ENCODE data around the gene CCDC110.
A peak's percentile ranks its signal among the peaks of the same experiment; 100 is the strongest.

The CCDC110 gene

DNA sequence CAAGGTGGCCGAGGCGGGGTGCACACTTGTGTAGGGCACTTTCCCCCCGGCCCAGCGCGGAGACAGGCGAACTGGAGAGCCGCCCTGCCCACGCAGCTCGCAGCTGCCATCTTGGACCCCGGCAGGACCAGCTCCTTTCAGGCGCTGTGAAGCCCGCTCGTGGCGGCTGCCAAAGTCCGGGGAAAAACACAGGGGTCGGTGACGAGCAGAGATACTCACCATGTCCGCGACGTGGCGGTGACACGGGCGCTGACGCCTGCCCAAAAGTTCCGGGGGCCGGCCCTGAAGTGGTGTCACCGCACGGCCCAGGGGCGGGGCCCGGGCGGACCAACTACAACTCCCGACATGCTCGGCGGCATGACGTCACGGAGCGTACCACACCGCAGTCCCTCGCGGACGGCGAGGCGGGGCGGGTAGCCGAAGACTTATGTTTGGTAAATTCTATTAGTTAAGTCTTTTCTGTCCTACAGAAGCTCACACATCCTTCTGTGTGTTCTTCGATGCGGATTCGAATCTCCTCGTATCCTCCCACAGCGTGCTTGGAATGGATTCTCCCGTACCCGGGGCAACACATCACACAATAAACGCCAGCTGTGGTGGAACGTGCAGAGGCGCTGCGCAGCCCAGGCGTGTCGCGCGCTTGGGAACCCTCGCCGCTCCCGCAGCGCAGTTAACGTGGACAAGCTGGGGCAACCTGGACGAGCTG, 45.7 kb downstream of the CCDC110 start, which contains the start of gene UFSP2:
TSS of gene UFSP2 (minus strand) at position 318 of the 706 bp plus-strand sequence. CDS start at position 222, 96 bp downstream.
- H3K27ac Mint-ChIP-seq, result peak within 1 kb of the TSS; percentile 92 to 98 (median 95)
- peak within 1 kb of the TSS; percentile 86 to 90 (median 90) for H3K4me3 Mint-ChIP-seq
- H3K27me3 Mint-ChIP-seq (ENCODE audit: low read depth), result no peaks in the 10 kb centered on the region
- no peaks in the 10 kb centered on the region for H3K9me3 Mint-ChIP-seq
- TF ChIP-seq, protein P1, sequence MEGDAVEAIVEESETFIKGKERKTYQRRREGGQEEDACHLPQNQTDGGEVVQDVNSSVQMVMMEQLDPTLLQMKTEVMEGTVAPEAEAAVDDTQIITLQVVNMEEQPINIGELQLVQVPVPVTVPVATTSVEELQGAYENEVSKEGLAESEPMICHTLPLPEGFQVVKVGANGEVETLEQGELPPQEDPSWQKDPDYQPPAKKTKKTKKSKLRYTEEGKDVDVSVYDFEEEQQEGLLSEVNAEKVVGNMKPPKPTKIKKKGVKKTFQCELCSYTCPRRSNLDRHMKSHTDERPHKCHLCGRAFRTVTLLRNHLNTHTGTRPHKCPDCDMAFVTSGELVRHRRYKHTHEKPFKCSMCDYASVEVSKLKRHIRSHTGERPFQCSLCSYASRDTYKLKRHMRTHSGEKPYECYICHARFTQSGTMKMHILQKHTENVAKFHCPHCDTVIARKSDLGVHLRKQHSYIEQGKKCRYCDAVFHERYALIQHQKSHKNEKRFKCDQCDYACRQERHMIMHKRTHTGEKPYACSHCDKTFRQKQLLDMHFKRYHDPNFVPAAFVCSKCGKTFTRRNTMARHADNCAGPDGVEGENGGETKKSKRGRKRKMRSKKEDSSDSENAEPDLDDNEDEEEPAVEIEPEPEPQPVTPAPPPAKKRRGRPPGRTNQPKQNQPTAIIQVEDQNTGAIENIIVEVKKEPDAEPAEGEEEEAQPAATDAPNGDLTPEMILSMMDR (IDR thresholded peaks at IDR 0.05; ENCODE audit: unreplicated experiment in 3 of 3), result no peak
- peaks cover 32% of the 10 kb centered on the region for H3K4me1 Mint-ChIP-seq
- peaks cover 11% of the 10 kb centered on the region for H3K36me3 Mint-ChIP-seq (ENCODE audit: low read depth)

DNA sequence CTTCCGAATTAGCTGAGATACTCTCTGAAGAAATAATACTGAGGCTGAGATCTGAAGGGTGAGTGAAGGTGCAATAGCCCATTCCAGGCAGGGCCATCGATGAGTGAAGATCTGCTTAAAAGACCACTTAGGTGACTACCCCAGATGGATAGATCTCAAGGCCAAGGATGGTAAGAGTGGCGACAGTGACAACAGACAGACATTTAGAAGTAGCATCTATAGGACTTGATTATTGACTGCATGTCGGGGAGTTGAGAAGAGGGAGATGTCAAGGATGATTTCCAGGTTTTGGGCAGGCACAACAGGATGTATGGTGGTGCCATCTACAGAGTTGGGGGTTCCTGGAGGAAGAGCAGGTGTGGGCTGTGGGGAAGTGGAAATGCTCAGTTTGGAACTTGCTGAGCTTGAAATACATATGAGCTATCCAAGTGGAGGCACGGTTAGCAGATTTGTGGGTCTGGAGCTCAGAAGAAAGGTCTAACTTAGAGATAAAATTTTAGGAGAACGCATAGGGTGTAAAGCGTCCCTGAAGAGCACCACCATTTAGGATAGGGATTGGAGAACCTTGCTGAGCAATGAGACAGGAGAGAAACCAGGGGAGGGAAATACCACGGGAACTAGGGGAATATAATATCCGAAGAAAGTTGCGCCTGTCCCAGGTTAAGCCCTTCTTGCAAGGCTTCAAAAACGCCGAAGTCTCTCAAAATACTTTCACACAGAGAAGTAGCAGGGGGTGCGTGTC, 46.5 kb downstream of the CCDC110 start:
- Mint-ChIP-seq H3K27me3 (ENCODE audit: low read depth) (no peaks in the 10 kb centered on the region), H3K27ac (peak overlapping the region; percentile 92 to 98 (median 95)), H3K36me3 (ENCODE audit: low read depth) (peaks cover 11% of the 10 kb centered on the region), H3K4me3 (peak overlapping the region; percentile 86 to 90 (median 90)), H3K9me3 (no peaks in the 10 kb centered on the region), H3K4me1 (peaks cover 32% of the 10 kb centered on the region)
- TF ChIP-seq, protein P1 (IDR thresholded peaks at IDR 0.05; ENCODE audit: unreplicated experiment in 3 of 3), result no peak

DNA sequence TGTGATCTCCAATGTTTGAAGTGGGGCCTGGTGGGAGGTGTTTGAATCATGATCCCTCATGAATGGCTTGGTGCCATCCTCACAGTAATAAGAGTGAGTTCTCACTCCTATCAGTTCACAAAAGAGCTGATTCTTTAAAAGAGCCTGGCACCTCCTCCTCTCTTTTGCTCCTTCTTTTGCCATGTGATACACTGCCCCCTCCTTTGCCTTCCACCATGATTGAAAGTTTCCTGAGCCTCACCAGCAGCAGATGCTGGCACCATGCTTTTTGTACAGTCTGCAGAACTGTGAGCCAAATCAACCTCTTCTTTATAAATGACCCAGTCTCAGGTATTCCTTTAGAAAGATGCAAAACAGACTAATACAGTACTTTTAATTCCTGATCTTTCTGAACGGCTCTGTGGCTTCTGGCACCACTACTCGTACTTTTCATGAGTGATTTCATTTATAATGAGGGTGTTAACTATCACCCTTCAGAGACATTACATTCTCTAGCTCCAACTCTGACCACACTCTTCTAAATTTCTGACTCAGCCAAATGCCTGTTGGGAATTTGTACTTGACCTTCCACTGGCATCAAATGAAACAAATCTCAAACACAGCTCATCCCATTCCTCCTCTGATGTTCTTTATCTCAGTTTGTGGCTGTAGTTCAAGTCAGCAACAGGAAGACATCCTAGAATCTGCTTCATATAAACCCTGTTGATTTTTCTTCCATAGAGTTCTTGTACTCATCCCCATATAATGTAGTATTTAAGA, 50.0 kb downstream of the CCDC110 start:
- Mint-ChIP-seq H3K27ac (peak overlapping the region in 2 of 3 experiments; percentile 18 to 30), H3K36me3 (ENCODE audit: low read depth) (peaks cover 33% of the 10 kb centered on the region), H3K27me3 (ENCODE audit: low read depth) (no peaks in the 10 kb centered on the region), H3K9me3 (no peaks in the 10 kb centered on the region), H3K4me1 (peaks cover 32% of the 10 kb centered on the region), H3K4me3 (peak overlapping the region in 2 of 3 experiments; percentile 14 to 33)
- TF ChIP-seq, protein P1 (IDR thresholded peaks at IDR 0.05; ENCODE audit: unreplicated experiment in 3 of 3), result no peak

DNA sequence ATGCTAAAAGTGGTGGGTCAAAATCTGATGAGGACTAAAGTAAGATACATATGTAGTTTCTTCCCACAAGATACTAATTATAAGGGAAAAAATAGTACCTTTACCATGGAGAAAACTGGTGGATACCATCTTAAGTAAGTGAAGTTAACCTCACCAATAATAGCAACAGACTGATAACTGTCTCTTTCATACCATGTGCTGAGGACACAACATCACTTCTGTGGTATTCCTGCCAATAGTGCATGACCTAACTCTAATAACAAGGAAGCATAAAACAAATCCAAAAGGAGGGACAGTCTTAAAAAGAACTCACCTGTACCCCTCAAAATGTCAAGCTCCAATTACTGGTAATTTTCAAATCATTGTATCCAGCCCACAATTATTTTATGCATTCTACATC, 54.6 kb downstream of the CCDC110 start:
- H3K36me3 Mint-ChIP-seq (ENCODE audit: low read depth), result peaks cover 60% of the 10 kb centered on the region
- peaks cover 10% of the 10 kb centered on the region for H3K4me1 Mint-ChIP-seq
- TF ChIP-seq, protein P1 (IDR thresholded peaks at IDR 0.05; ENCODE audit: unreplicated experiment in 3 of 3), result no peak
- H3K27ac Mint-ChIP-seq, result peak overlapping the region in 1 of 3 experiments; percentile 85
- H3K27me3 Mint-ChIP-seq (ENCODE audit: low read depth), result no peaks in the 10 kb centered on the region
- no peak overlapping the region for H3K4me3 Mint-ChIP-seq
- no peaks in the 10 kb centered on the region for H3K9me3 Mint-ChIP-seq

DNA sequence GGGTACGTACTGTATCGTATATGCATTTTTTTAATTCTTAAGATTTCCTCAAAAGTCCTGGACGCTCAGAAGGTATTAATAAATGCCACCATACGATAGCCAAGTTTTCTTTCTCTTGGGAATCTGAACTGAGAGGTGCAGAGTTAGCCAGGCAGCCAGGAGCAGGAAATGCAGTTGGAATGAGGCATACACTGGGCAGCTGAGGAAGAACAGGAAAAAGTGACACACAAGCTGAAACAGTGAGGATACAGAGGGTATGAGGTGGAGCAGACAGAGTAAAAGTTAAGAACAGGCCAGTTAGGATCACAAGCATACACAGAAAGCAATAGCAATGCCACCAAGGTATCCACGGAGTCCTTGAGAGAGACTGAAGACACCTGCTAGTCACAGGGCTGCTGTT, 59.1 kb downstream of the CCDC110 start:
- TF ChIP-seq, protein P1 (IDR thresholded peaks at IDR 0.05; ENCODE audit: unreplicated experiment in 3 of 3), result no peak
- H3K4me3 Mint-ChIP-seq, result no peak overlapping the region
- H3K27ac Mint-ChIP-seq, result peak overlapping the region in 1 of 3 experiments; percentile 41
- no peaks in the 10 kb centered on the region for H3K4me1 Mint-ChIP-seq
- H3K36me3 Mint-ChIP-seq (ENCODE audit: low read depth), result peaks cover 62% of the 10 kb centered on the region
- H3K9me3 Mint-ChIP-seq, result peaks cover 3% of the 10 kb centered on the region
- no peaks in the 10 kb centered on the region for H3K27me3 Mint-ChIP-seq (ENCODE audit: low read depth)
